ENCODE measurements around the gene GGCT.

GRCh38 chr7:30466266-30466665 is 38.4 kb downstream of the GGCT start:
- TF ChIP-seq CTCF (conservative IDR thresholded peaks at IDR 0.05; ENCODE audit: low read length) (no peak), EZH2phosphoT487 (IDR thresholded peaks at IDR 0.05; ENCODE audit: borderline replicate concordance) (no peak)

Measured in Loucy (cell line).